GM12864 (cell line): ENCODE measurements around the gene TNS2.
"Not testable (repeated sequence)": the region's sequence is repeated elsewhere in the genome, so short reads cannot be mapped to it uniquely, and the experiment has no call there.

Source experiments
- DNase-seq: peaks from one replicate; pipeline ENCODE4 v3.0.0-alpha.2; 2011; ENCODE audit warnings: low read depth
- H3K4me3 ChIP-seq: 2 replicates; pipeline ENCODE4 v1.5.1; 2011; ENCODE audit warnings: mild to moderate bottlenecking, low read depth, low read length, control low read depth
- CTCF ChIP-seq: IDR thresholded peaks from 2 replicates; pipeline ENCODE4 v1.5.1; 2011; ENCODE audit warnings: low read depth, mild to moderate bottlenecking, moderate library complexity, low read length, control low read depth, inconsistent platforms; ENCODE audit errors: missing control alignments

Gene TNS2

DNA sequence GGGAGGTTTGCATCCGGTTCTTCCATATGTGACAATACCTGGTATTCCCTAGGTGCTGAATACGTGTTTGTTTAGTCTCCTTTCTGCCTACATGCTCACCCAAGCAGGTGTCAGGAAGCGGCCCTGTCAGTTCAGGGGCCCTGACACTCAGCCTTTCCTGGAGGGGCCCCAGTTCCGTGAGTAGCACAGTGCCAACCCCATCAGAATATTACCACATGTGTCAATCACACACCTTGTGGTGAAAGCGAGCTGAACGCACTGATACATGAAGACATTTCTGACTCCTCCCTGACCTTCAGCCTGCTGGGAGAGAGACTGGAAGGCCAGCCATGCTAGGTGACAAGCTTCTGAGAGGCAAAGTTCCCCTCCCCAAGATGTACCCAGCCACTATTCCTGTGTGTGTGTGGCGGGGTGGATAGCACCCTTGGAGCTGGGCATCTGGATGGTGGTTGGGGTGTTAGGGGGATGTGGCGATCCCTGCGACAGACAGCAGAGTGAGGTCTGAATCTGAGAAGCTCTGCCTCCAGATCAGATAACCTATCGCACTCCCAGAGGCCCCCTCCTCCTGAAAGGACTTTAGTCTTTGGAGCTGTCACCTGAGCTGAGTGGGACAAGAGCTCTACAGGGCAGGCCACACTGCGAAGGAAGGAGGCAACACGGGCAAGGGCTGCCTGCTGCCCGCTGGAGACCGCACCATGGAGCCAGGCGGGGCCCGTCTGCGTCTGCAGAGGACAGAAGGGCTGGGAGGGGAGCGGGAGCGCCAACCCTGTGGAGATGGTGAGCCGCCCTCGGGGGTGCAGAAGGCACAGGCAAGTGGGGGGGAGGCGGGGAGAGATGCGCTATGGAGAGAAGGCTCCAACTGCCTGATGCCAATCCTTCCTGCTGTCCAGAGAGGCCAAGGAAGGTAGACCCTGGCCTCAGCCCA lies 53.3 kb downstream of the TNS2 start, which contains the start of gene SOAT2:
TSS of gene SOAT2 (plus strand) at position 604 of the 925 bp plus-strand sequence. CDS start at position 696, 92 bp downstream.
- TF ChIP-seq CTCF = no peak
- DNase-seq = peak; percentile 44
- no peak within 1 kb of the TSS for H3K4me3 ChIP-seq

GRCh38 chr12:53103860-53104305 lies 54.0 kb downstream of the TNS2 start:
- DNase-seq = no peak
- H3K4me3 ChIP-seq = no peak overlapping the region
- no peak for TF ChIP-seq CTCF

- TF ChIP-seq CTCF = no peak
- no peak for DNase-seq
- no peak overlapping the region for H3K4me3 ChIP-seq
Measured at GRCh38 chr12:53105256-53105655, 55.4 kb downstream of the TNS2 start.

GRCh38 chr12:53105712-53106439 lies 56.0 kb downstream of the TNS2 start:
- no peak overlapping the region for H3K4me3 ChIP-seq
- TF ChIP-seq CTCF = no peak
- DNase-seq = no peak

DNA sequence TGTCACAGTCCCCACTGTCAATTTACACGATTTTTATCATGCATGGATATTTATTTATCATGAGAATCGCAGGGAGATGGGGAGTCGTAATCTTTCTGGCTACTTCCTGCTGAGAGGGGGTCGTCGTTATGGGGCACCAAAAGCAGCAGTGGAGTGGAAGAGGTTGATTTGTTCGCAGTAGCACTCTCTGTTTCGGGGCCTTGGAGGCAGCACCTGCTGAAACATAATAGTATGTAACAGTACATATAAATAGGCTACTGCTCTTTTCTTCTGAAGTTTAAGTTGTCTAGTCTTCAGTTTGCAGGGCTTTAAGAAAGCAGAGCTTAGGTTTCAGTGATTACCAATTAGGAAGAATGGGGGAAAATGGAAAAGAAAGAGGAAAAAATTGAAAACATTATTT lies 57.3 kb downstream of the TNS2 start:
- no peak for TF ChIP-seq CTCF
- DNase-seq = no peak
- H3K4me3 ChIP-seq = no peak overlapping the region

DNA sequence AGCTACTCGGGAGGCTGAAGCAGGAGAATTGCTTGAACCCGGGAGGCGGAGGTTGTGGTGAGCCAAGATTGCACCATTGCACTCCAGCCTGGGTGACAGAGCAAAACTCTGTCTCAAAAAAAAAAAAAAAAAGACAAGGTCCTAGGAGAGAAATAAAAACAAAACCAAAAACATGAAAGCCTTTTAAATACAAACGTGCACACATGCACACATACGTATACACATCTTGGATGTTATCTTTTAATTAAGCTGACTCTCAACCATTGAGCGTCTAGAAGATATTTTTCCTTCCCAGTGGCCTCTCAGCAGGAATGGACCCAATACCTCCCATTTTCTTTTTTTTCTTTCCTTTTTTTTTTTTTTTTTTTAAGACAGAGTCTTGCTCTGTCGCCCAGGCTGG lies 62.6 kb downstream of the TNS2 start:
- not testable (repeated sequence) for DNase-seq, H3K4me3 ChIP-seq

DNA sequence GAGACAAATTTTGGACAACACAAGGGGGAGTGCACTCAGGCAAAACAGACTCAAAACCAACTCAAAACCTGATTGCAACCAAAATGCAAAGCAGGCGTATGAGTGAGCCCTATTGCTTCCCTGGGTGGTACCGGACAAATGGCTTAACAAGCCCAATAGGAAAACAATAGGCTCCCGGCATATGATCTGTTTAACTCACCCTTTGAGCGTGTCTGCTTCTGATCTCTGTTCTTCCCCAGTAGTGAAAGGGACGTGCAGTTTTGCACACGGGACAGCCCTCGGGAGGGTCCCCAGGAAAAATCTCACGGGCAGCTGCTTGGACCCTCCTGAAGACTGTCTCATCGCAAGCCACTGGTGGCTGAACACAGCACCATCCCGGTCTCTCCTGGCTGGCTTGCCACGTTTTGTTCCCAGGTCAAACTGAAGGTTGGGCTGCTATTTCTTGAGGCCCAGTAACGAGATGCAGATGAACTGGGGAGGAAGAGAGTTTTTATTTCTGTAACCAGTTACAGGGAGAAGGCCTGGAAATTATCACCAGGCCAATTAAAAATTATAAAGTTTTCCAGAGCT lies 63.4 kb downstream of the TNS2 start:
- no peak for DNase-seq
- H3K4me3 ChIP-seq = no peak overlapping the region
- no peak for TF ChIP-seq CTCF
